ENCODE results near the gene MYLIP.
A peak's percentile ranks its signal among the peaks of the same experiment; 100 is the strongest.

The MYLIP gene

DNA sequence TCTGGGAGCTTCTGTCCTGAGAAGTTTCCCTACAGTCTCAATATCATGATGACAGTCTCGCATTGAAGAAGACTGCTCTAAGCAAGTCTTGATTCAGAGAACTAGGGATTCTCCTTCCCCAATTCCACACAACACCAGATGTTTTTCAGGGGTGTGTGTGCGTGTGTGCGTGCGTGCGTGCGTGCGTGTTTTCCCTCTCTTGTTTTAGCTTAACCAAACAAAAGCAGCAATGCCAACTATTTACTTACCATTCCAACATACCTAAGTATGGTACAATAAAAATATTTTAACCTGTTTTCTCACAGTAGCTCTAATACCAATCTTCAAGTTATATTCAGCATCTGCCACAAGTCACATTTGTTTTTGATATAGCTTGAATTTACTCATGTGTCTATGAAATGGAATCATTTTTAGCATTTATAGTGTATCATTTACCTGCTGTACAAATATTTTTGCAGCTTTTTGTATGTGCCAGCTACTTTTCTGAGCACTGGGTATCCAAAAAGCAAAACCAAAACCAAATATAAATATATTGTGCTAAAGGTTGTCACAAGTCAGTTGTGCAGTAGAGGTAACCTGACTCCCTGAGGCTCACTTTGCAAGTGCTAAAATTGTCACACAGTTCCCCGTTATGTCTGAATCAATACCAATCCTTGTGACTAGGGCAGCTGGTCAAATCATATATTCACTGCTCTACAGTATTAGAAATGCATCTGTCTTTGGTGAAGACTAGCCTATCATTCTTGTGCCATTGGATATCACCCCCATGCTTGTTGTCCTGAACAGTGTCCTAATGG is 21.7 kb upstream of the MYLIP start:
- no peak overlapping the region for H3K4me3 ChIP-seq (ENCODE audit: low read depth, low read length)

DNA sequence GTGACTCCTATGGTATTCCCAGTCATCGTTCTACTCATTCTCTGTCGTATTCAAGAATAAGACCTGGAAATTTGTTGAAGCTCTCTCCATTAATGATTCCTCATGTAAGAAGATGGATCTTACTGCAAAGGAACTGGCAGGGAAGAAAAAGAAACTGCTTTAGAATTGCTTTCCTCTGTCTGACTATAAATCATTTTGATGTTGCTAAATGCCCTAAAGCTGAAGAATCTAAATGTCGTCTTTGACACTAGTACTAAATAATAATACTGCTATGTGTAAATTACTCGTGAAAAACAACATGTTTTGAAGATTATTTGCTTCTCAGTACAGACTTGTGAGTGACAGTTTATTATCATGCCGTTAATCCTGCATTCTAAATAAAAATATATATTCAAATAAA is 20.5 kb upstream of the MYLIP start:
- H3K4me3 ChIP-seq (ENCODE audit: low read depth, low read length) = no peak overlapping the region

DNA sequence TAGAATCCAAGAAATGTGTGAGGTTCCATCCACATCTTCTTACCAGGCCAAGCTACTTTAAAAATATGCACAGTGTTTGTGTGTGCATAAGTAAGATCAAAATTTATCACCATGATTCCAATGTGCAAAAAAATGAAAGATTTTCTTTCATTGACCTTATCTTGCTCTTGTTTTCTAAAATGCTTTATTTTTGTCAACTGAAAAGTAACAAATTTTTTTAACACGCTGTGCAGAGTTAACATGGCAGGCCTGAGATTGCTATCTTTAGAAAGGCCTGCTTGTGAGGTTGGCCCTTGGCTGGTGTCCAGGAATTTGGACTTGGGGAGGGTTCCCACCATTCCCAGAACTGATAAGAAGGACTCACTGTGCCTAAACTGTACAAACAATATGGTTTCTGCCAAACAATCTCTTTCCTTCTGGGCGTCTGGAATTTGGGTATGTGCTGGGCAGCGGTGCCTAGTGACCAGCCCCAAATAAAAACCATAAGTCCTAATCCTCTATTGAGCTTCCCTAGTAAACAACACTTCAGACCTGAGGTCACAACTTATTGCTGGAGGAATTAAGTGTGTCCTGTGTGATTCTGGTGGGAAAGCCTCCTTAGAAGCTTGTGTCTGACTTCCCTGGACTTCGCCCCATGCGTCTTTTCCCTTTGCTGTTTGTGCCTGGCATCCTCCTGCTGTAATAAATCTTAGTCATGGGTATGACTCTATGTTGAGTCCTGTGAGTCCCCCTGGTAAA is 19.8 kb upstream of the MYLIP start:
- H3K4me3 ChIP-seq (ENCODE audit: low read depth, low read length) = no peak overlapping the region

DNA sequence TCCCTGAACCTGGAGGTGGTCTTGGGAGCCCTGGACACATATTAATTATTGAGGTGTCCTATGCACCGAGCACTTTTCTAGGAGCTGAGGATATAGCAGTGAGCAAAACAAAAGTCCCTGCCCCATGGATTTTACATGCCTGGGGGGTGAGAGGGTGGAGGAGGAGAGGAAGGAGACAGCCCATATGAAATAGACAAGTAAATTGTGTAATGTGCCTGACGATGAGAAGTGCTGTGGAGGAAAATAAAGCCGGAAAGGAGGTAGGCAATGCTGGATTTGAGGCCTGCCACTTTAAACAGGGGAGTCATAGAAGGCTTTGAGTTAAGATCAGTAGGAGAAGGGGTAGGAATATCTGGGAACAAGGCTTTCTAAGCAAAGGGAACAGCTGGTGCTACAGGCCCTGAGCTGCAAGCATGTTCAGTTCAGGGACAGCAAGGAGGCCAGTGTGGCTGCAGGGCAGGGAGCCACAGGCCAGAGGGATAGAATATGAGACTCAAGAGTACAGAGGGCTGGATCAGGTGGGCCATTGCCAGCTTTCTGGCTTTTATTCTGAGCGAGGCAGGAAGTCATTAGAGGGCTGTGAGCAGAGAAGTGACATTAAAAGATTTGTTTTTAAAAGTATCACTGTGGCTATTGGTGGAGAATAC is 19.1 kb upstream of the MYLIP start:
- H3K4me3 ChIP-seq (ENCODE audit: low read depth, low read length) = no peak overlapping the region

DNA sequence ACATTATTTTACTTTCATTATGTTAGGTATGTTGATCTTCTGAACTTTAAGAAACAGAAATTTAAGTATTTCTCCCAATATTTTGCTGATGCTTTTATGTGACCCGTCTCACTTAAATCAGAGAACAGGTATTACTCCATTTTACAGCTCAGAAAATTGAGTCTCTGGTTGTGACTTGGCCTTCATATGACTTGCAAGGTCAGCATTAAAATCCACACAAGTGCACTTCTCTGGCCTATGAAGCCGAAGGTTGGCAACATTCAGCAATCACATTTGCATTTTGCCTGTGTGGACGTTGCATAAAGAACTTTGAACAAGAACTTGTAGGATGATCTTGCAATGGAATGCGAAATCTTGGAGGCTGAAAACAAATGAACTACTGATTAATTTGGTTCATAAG is 10.1 kb upstream of the MYLIP start:
- no peak overlapping the region for H3K4me3 ChIP-seq (ENCODE audit: low read depth, low read length)

GRCh38 chr6:16121339-16121738 is 7.5 kb upstream of the MYLIP start:
- H3K4me3 ChIP-seq (ENCODE audit: low read depth, low read length) = no peak overlapping the region

DNA sequence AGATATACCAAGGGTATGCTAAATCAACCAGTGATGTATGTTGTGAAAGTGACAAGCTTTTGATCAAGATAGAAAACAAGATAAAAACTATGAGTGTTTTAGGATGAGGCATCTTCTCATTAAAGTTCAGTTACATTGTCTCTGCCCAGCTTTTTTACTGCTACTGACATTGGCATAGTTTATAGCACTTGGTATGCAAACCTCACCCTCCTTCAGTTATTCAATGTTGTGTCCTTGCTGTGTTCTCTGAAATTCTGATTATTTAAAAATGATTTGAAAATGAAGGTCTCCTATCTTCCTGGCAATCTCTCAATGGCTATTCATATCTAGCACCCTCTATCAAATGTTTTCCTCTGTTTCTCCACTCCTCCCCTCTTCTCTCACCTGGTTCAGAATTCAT is 6.7 kb upstream of the MYLIP start:
- H3K4me3 ChIP-seq (ENCODE audit: low read depth, low read length) = no peak overlapping the region

DNA sequence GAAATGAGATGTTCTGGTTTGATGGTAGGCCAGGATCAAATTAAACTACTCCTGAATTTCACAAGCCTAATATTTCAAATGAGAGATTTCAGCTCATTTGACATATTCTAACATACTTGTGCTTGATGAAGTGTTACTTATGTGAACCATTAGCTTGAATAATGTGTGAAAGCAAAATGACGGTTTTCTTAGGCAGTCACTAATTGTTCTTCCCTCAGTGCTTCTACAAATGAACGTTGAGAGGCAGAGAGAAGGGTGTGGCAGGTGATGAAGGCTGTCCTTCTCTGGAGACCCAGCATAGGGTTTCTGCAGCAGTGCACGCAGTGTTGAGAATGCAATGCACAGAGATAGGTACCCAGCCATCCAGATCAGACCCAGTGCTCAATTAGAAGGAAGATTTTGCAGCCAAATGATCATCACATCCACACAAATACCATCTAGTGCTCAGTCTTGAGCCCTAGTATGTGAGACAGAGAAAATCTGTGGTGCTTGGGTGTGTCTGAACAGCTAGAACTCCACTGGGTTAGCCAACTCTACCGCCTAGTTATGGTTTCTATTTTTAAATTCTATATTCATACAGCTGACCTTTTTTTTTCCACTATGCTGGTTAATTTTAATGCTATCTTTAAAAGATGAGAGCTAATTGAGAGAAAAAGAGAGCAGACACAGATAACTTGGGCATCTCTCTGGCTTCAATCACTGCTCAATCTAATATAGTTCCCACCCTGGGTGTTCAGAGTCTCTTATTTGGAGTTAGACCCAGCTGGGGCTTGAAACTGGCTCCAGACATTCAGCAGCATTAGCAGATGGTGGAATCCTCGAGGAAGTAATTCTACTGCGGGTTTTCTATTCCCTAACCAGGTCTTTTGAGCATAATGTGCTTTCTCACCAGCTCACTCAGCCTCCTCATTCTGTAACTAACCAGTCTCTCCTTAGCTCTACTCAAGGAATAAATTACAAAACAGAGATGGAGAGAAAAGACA is 4.4 kb upstream of the MYLIP start:
- H3K4me3 ChIP-seq (ENCODE audit: low read depth, low read length) = no peak overlapping the region

GRCh38 chr6:16126056-16126455 is 2.8 kb upstream of the MYLIP start:
- H3K4me3 ChIP-seq (ENCODE audit: low read depth, low read length) = no peak overlapping the region

GRCh38 chr6:16126861-16127260 is 2.0 kb upstream of the MYLIP start:
- H3K4me3 ChIP-seq (ENCODE audit: low read depth, low read length) = no peak overlapping the region

GRCh38 chr6:16127471-16127870 is 1.4 kb upstream of the MYLIP start:
- H3K4me3 ChIP-seq (ENCODE audit: low read depth, low read length) = no peak overlapping the region

DNA sequence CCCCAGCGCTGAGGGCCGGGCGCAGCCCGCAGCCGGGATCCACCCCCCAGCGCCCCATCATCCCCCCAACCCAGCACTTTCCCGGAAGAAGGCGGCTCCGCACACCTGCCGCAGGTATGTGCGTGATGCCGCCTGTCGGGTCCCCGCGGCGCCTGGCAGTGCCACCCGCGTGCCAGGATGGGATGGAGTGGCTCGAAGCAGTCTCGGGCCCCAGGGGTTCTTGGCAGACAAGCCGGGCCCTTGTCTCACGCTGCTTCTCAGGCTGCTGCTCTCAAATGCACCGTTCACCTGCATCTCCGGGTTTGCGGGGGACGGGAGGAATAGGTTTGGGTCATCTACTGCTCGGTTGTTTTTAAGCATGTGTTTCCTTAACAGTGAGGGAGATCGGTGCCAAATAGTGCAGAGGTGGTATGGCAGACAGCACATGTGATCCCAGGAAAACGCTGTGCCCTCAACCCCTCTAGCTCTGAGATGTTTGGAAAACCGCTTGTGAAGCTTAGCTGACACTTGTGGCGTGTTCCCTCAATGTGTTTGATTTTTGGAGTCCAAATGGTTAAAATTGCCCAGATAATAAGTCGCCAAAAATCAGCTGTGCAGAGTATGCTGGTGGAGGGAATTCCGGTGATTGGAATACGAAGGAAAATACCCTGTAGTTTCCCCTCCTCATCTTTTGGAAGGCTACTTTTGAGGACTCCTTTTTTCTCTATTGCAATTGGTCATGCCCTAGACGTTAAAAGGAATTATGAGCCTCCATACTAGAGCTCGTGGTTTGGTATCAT is 926 bp downstream of the MYLIP start:
- peak overlapping the region; percentile 62 for H3K4me3 ChIP-seq (ENCODE audit: low read depth, low read length)

GRCh38 chr6:16130437-16130891 is 1.6 kb downstream of the MYLIP start:
- H3K4me3 ChIP-seq (ENCODE audit: low read depth, low read length) = peak overlapping the region; percentile 62

DNA sequence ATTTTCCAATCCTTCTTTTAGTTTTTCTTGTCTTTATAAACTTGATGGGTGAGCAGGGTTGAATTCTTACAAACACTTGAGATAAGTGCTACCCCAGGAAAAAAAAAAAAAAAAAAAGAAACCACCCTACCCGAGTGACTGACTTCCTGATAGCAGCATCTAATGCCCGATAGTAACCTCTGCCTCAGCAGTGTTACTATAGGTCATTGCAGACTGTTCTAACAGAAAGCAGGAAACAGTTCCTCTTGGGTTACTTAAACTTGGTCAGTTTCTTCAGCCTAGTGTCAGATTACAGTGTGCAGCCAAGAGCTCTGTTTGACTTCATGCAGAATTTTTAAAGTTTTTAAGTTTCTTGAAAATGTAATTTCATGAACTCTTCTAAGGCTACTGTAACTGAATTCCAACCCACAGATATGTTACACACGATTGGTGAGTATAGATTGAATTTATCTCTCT is 2.1 kb downstream of the MYLIP start:
- H3K4me3 ChIP-seq (ENCODE audit: low read depth, low read length) = peak overlapping the region; percentile 62

GRCh38 chr6:16132909-16133308 is 4.0 kb downstream of the MYLIP start:
- H3K4me3 ChIP-seq (ENCODE audit: low read depth, low read length) = no peak overlapping the region

- H3K4me3 ChIP-seq (ENCODE audit: low read depth, low read length) = no peak overlapping the region
Measured at GRCh38 chr6:16134430-16134829, 5.5 kb downstream of the MYLIP start.

- H3K4me3 ChIP-seq (ENCODE audit: low read depth, low read length) = no peak overlapping the region
Measured at GRCh38 chr6:16135066-16135465, 6.2 kb downstream of the MYLIP start.

- H3K4me3 ChIP-seq (ENCODE audit: low read depth, low read length) = no peak overlapping the region
Measured at GRCh38 chr6:16136091-16136490, 7.2 kb downstream of the MYLIP start.

DNA sequence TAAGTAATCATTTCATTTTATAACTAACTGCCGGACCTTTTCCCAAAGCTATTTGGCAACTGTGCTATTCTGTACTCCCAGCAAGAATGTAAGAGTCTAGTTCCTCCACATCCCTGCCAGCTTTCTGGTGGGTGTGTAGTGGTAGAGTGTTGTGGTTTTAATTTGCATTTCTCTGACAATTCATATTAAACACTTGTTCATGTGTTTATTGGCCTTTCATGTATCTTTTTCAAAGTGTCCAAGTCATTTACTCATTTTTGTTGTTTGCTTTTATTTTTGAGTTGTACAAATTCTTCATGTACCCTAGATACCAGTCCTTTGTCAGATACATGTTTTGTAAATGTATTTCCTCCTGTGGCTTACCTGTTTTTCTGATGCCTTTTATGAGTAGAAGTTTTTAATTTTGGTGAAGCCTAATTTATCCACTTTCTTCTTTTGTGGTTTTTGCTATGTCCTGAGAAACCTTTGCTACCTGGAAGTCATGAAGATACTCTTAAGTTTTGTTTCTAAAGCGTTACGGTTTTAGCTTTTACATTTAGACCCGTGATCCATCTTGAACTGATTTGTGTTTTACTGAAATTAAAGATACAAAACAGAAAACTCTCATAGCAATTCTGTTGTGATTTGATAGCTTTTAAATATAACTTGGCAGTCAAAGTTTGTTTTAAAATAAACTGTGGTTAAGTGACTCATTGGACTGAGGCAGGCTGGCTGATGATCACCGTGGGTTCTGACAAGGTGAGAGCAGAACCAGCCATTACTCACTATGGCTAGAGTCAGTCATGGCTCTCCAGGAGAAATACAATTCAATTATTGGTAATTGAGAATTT is 8.0 kb downstream of the MYLIP start:
- no peak overlapping the region for H3K4me3 ChIP-seq (ENCODE audit: low read depth, low read length)

All from iPS-11a (cell line).